ENCODE measurements around the gene PDE4B. TPM values are rescaled to one million over a fixed set of nuclear protein-coding genes. Genes with fewer than 3 reads are reported as not detected.

The PDE4B gene
- polyA plus RNA-seq, 2 of the 4 experiments (the other 2 are of a cell fraction): 20.2 to 56.8 TPM

GRCh38 chr1:66132324-66132723 lies 339.6 kb downstream of the PDE4B start:
- Histone ChIP-seq H3K4me1 (peaks cover 18% of the 10 kb centered on the region; the same call in 2 of the 3 replicates), H3K4me2 (no peak overlapping the region), H3K9me3 (no peaks in the 10 kb centered on the region), H3K27ac (no peak overlapping the region), H3K4me3 (no peak overlapping the region)
- no peak for DNase-seq (ENCODE audit: low read depth in 1 of 2, low spot score in 1 of 2)
- ChIA-PET CTCF (interaction anchor here (0.7 kb wide), 1 partner anchor 17 kb away, joined by 3 read pairs; no protein-coding TSS in a partner anchor), POLR2A (no interaction called here)
- ATAC-seq: no peak
- TF ChIP-seq, protein P1, sequence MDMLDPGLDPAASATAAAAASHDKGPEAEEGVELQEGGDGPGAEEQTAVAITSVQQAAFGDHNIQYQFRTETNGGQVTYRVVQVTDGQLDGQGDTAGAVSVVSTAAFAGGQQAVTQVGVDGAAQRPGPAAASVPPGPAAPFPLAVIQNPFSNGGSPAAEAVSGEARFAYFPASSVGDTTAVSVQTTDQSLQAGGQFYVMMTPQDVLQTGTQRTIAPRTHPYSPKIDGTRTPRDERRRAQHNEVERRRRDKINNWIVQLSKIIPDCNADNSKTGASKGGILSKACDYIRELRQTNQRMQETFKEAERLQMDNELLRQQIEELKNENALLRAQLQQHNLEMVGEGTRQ (IDR thresholded peaks at IDR 0.05): no peak
- TF ChIP-seq CTCF (IDR thresholded peaks at IDR 0.05) (no peak), HDAC2 (IDR thresholded peaks at IDR 0.05) (no peak), ZNF302 (CRISPR knock-in tag; IDR thresholded peaks at IDR 0.05) (no peak), PHF8 (IDR thresholded peaks at IDR 0.05; ENCODE audit: borderline replicate concordance, low read depth) (no peak), JUNB (IDR thresholded peaks at IDR 0.05) (no peak), CBX2 (IDR thresholded peaks at IDR 0.05; ENCODE audit: borderline replicate concordance, low read depth) (no peak), ZFP36 (IDR thresholded peaks at IDR 0.05; ENCODE audit: borderline replicate concordance, partially characterized antibody) (no peak), BHLHE40 (IDR thresholded peaks at IDR 0.05; ENCODE audit: low read depth, low read length) (no peak), REST (IDR thresholded peaks at IDR 0.05) (no peak), MYC (IDR thresholded peaks at IDR 0.05; ENCODE audit: borderline replicate concordance, low read length) (no peak), FOSL2 (IDR thresholded peaks at IDR 0.05) (no peak), FOSL2 (CRISPR knock-in tag; IDR thresholded peaks at IDR 0.05) (no peak), SREBF2 (IDR thresholded peaks at IDR 0.05) (no peak), HOXA7 (CRISPR knock-in tag; IDR thresholded peaks at IDR 0.05) (no peak)
- TF ChIP-seq, protein P2, sequence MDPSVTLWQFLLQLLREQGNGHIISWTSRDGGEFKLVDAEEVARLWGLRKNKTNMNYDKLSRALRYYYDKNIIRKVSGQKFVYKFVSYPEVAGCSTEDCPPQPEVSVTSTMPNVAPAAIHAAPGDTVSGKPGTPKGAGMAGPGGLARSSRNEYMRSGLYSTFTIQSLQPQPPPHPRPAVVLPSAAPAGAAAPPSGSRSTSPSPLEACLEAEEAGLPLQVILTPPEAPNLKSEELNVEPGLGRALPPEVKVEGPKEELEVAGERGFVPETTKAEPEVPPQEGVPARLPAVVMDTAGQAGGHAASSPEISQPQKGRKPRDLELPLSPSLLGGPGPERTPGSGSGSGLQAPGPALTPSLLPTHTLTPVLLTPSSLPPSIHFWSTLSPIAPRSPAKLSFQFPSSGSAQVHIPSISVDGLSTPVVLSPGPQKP (IDR thresholded peaks at IDR 0.05; ENCODE audit: low read depth, low read length): no peak
- TF ChIP-seq, protein P3, sequence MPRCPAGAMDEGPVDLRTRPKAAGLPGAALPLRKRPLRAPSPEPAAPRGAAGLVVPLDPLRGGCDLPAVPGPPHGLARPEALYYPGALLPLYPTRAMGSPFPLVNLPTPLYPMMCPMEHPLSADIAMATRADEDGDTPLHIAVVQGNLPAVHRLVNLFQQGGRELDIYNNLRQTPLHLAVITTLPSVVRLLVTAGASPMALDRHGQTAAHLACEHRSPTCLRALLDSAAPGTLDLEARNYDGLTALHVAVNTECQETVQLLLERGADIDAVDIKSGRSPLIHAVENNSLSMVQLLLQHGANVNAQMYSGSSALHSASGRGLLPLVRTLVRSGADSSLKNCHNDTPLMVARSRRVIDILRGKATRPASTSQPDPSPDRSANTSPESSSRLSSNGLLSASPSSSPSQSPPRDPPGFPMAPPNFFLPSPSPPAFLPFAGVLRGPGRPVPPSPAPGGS (IDR thresholded peaks at IDR 0.05): no peak
- FAIRE-seq: no peak
- 97% methylated on average over 5 of the region's 5 CpGs for WGBS (ENCODE audit: missing lambda C conversion rate)

DNA sequence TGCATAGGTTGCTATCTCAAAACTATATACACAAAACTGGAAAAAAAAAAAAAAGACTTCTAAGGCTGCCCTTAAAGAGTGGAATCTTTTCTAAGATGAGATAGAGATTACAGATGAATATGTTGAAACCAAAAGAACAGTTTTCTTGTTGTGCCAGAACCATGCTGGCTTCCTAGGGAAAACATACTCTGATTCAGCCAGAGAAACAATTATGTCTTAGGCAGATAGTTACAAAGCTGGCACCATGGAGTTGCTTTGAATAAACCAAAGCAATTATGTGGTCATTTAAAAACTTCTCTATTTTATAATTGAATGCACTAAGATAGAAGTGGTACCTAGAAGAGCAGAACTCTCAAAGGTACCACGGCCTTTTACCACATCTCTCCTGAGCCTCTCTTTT lies 341.3 kb downstream of the PDE4B start:
- ChIA-PET POLR2A (no interaction called here), CTCF (interaction anchor here (1.4 kb wide), 1 partner anchor 109 kb away, joined by 4 read pairs; no protein-coding TSS in a partner anchor)
- Histone ChIP-seq H3K4me1 (peaks cover 19% of the 10 kb centered on the region; the same call in 2 of the 3 replicates), H3K9me3 (no peaks in the 10 kb centered on the region), H3K27ac (no peak overlapping the region), H3K4me3 (no peak overlapping the region), H3K4me2 (no peak overlapping the region)
- no peak for DNase-seq (ENCODE audit: low read depth in 1 of 2, low spot score in 1 of 2)
- 39% methylated on average over 1 of the region's 1 CpG for WGBS (ENCODE audit: missing lambda C conversion rate)
- no peak for ATAC-seq
- no peak for FAIRE-seq
- no peak for TF ChIP-seq HEYL (CRISPR knock-in tag; IDR thresholded peaks at IDR 0.05)
- no peak for TF ChIP-seq SMC3 (IDR thresholded peaks at IDR 0.05)
- no peak for TF ChIP-seq EHF (CRISPR knock-in tag; IDR thresholded peaks at IDR 0.05)
- TF ChIP-seq, protein P4, sequence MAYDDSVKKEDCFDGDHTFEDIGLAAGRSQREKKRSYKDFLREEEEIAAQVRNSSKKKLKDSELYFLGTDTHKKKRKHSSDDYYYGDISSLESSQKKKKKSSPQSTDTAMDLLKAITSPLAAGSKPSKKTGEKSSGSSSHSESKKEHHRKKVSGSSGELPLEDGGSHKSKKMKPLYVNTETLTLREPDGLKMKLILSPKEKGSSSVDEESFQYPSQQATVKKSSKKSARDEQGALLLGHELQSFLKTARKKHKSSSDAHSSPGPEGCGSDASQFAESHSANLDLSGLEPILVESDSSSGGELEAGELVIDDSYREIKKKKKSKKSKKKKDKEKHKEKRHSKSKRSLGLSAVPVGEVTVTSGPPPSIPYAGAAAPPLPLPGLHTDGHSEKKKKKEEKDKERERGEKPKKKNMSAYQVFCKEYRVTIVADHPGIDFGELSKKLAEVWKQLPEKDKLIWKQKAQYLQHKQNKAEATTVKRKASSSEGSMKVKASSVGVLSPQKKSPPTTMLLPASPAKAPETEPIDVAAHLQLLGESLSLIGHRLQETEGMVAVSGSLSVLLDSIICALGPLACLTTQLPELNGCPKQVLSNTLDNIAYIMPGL (CRISPR knock-in tag; IDR thresholded peaks at IDR 0.05; ENCODE audit: borderline replicate concordance): no peak
- TF ChIP-seq TP53 (CRISPR knock-in tag; IDR thresholded peaks at IDR 0.05): no peak
- TF ChIP-seq NFE2L2 (conservative IDR thresholded peaks at IDR 0.05; ENCODE audit: low read length): no peak
- no peak for TF ChIP-seq CEBPB (IDR thresholded peaks at IDR 0.05)
- TF ChIP-seq ESRRA (IDR thresholded peaks at IDR 0.05; ENCODE audit: borderline replicate concordance, low read length): no peak
- no peak for TF ChIP-seq MAX (IDR thresholded peaks at IDR 0.05)
- no peak for TF ChIP-seq PHF8 (IDR thresholded peaks at IDR 0.05; ENCODE audit: borderline replicate concordance, low read depth)
- no peak for TF ChIP-seq CHD4 (IDR thresholded peaks at IDR 0.05; ENCODE audit: borderline replicate concordance)

All from A549 (cell line).